Non-pigmented ciliary epithelial cell (primary cell): ENCODE measurements around the gene MTCH2.
"Not testable (repeated sequence)": the region's sequence is repeated elsewhere in the genome, so short reads cannot be mapped to it uniquely, and the experiment has no call there.

ENCODE experiments used
- DNase-seq: peaks from one replicate; pipeline ENCODE4 v3.0.0-alpha.2; 2010; ENCODE audit warnings: low read depth

Gene MTCH2

DNA sequence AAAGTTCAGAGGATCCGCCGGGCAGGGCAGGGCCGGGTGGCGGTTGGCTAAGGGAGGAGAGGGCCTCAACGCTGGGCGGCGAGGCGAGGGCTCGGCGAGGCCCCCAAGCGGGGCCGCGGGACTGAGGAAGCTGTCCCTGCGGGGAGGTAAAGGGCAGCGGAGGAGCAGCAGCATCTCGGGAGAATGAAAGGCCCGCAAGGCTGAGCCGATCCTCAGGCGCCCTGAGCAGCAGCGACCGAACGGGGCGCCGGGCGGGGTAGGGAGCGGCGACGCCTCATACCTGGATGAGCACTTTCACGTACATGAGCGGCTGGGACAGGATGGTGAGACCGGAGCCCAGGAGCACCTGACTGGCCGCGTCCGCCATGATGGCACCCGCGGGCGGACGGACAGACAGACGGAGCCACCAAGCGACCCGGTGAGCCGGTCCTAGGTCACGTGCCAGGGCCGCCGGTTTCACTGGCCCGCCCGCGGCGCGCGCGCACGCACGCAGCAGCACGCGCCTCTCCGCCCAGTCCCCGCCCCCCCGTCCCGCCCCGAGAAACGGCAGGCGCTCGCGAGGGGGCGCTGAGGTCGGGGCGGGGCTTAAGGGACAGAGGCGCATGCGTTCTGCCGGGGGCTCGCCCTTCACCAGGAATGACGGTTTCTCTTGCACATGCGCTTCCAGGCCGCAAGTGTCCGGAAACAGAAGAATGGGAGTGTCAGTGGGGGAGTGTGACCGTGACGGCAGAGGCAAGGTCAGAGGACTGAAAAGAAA, at the start of gene MTCH2:
Gene MTCH2, minus strand, starts transcription at position 461 of the 757 bp plus-strand sequence. Its CDS starts 94 bp downstream, at position 367.
- DNase-seq, result peak; percentile 87

DNA sequence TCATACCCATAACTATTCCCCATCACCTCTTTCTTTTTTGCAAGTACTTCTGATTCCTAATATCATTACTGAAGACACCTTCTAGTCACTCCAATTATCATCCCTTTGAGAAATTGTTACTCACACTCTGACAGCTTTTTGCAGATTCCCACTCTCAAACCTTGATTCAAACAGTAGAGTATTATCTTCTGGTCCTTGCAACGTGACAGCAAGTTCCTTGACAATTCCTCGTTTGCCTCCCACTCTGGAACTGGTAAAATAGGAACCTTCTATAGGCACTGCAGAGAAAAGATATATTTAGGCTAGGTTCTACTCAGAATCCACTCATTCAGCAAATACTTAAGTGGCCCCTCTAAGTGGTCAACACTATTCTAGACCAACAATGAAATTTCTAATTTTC, 49.6 kb upstream of the MTCH2 start:
- no peak for DNase-seq

DNA sequence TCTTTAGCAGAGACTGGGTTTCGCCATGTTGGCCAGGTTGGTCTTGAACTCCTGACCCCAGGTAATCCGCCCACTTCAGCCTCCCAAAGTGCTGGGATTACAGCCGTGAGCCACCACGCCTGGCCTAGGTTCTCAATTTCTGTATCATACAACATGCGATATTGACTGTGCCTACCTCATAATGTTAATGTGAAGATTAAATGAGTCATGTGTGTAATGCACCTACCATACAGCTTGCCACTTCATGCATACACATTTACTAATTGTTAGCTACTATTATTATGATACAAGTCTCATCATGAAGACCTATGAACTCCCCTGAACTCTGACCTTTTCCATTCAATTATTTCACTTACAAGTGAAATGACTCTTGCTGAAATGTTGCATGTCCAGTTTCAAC, 47.1 kb upstream of the MTCH2 start:
- DNase-seq, result no peak

DNA sequence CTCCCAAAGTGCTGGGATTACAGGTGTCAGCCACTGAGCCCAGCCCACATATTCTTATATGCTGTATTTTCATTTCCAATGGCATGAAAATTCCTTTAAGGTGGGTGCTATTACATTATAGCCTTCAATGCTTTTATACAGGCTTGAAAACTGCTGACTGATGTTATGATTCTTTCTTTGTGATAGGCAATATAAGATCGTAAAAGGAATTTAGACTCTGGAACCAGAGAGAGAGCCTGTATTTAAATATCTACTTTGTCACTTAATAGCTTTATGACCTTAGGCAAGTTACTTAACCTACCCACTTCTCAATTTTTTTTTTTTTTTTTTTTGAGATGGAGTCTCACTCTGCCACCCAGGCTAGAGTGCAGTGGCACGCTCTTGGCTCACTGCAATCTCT, 46.6 kb upstream of the MTCH2 start:
- no peak for DNase-seq

DNA sequence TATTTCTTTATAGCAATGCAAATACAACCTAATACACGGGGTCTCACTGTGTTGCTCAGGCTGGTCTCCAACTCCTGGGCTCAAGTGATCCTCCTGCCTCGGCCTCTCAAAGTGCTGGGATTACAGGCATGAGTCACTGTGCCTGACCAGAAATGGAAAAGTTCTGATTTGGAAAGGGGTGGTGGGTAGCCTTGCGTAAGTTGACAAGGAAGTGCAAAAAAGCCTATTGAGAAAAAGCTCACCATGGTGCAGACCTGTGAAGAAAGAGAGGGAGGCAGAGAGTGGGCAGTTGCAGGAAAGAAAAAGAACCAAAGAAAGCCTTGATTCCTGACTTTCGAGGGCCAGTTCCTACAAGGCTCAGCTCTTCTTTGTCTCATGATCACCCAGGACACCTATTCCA, 45.8 kb upstream of the MTCH2 start:
- DNase-seq, result no peak

DNA sequence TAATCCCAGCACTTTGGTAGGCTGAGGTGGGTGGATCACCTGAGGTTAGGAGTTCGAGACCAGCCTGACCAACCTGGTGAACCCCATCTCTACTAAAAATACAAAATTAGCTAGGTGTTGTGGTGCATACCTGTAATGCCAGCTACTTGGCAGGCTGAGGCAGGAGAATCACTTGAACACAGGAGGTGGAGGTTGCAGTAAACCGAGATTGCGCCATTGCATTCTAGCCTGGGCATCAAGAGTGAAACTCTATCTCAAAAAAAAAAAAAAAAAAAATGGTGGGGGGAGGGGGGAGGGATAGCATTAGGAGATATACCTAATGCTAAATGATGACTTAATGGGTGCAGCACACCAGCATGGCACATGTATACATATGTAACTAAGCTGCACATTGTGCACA, 44.3 kb upstream of the MTCH2 start:
- DNase-seq, result not testable (repeated sequence)

DNA sequence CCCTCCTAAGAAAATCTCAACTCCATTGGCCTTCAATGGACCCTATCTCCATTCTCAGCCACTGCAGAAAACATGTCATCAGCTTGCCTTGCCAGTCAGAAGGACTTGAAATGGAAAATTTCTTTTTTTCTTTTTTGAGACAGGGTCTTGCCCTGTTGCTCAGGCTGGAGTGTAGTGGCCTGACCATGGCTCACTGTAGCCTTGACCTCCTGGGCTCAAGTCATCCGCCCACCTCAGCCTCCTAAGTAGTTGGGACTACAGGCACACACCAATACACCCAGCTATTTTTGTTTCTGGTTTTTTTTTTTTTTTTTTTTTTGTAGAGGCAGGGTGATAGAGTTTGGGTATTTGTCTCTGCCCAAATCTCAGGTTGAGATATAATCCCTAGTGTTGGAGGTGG, 43.8 kb upstream of the MTCH2 start:
- no peak for DNase-seq

DNA sequence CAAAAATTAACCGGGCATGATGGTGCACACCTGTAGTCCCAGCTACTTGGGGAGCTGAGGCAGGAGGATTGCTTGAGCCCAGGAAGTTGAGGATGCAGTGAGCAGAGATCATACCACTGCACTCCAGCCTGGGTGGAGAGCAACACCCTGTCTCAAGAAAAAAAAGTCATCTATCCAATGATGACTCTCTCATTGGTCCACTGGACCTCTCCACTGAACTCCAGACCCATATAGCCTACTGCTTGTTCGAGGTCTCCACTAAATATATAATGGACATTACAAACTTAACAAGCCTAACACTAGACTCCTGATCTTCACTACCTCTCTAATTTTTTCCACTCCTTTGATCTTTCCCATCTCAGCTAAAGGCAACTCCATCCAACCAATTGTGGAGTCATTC, 33.5 kb upstream of the MTCH2 start:
- no peak for DNase-seq

DNA sequence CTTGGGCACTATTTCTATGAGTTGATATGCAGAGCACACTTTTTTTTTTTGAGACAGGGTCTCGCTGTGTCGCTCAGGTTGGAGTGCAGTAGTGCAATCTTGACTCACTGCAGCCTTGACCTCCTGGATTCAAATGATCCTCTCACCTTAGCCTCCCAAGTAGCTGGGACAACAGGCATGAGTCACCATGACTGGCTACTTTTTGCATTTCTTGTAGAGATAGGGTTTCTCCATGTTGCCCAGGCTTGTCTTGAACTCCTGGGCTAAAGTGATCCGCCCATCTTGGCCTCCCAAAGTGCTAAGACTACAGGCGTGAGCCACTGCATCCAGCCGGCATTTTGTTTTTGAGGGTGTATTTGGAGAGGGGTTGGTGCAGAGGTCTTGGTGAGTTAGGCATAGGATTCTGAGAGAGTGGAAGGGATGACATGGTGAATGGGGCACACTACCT, 29.9 kb upstream of the MTCH2 start:
- DNase-seq, result no peak

DNA sequence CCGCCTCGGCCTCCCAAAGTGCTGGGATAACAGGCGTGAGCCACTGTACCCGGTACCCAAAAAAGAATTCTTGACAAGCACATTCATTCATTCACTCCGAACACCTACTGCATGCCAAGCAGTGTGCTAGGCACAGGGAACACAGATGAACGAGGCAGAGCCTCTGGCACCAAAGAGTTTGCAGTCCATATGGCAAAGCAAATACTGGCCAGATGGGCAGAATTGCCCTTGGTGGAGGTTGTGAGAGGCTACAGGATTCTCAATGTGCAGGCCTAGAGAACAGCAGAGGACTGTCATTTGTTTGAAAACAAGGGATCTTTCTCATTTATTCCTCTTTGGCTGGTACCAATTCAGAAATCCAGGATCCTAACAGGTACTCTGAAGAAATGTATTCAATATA, 27.5 kb upstream of the MTCH2 start:
- no peak for DNase-seq

DNA sequence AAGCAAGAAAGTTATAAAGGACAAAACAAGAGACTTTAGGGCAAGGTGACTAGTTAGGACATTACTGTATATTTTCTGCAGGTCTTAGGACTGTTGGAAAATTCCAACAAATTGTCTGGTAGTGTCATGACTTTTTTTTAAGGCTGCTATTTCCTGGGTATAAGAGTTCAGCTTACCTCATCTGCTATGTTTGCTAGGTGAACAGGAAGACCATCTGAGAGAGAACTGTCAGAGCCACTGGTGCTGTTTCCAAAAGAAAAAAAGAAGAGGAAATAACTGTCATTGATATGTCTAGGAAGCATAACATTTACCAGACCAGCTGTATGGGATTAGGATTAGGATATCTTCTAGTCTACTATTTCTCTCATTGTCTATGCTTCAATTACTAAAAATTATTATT, 26.3 kb upstream of the MTCH2 start:
- DNase-seq, result no peak

DNA sequence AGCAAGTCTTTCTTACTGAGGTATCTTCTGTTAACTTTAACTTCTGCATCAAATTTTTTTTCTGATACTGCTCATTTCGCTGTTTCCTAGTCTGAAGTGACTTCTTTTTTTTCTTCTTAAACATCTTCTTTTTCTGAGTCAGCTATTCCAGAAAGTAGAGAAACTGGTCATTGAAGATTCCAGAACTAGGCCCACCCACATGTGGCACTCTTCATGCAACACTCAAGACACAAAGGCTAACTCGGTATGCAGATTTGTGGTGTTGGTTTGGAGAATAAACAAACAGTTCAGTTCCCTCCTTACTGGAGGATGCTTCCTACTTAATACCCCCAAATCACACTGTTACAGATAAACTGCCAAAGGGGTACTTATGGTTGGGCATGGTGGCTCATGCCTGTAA, 25.2 kb upstream of the MTCH2 start:
- no peak for DNase-seq

DNA sequence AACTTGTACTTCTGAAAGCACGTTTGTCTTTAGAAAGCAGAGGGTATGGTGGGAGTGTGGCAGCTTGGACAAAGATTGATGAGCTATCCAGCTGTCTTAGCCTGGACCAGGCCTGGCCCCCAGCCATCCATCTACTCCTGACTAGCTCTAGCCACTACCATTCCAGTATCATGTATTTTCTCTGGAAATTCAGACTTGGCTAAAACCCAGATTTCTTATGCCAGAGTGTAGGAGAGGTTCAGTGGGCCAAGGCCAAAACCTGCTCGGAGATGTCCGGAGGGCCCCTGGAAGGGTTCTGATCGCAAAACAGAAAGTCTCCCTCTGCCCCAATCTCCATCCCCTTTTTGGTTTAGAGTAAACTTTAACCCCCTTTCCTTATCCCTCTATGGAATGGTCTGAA, 24.8 kb upstream of the MTCH2 start:
- DNase-seq, result no peak

DNA sequence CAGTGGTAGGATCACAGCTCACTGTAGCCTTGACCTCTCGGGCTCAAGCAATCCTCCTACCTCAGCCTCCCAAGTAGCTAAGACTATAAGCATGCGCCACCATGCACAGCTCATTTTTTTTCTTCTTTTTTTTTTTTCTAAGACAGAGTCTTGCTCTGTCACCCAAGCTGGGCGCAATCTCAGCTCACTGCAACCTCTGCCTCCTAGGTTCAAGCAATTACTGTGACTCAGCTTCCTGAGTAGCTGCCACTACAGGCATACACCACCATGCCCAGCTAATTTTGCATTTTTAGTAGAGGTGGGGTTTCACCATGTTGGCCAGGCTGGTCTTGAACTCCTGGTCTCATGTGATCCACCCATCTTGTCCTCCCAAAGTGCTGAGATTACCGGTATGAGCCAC, 22.6 kb upstream of the MTCH2 start:
- not testable (repeated sequence) for DNase-seq

DNA sequence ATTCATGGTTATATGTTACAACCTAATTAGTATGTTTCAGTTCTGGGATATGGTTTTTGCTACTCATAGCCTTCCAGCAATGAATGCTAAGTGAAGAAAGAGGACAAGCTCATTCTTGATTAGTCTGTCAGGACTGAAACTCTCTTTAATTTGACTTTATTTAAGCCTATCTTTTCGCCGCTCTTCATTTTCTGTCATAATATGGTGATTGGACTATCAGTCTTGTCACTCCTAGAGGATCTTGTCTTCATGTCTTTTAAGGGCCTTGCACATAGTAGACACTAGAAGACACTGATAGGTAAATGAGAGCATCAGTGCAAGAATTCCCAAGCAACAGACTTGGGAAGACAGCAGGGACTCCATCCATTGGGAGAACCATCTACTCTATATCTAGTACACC, 18.9 kb upstream of the MTCH2 start:
- no peak for DNase-seq

DNA sequence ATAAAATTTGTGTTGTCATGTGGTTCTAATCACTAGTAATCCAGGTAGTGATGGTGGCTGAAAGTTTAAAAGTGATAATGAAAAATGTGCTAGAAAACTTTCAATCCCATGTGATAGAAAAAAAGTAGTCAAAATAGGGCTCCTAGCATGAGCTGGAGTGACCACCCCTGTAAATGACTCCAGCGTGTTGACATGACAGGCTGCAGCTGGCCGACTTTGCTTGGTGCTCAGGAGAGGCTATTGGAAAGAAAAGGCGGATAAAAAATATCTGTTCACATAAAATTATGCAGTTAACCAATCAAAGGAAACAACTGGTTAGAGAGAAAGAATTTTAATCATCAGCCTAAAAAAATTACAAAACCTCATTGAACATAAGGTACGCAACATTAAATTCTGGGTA, 16.9 kb upstream of the MTCH2 start:
- no peak for DNase-seq

DNA sequence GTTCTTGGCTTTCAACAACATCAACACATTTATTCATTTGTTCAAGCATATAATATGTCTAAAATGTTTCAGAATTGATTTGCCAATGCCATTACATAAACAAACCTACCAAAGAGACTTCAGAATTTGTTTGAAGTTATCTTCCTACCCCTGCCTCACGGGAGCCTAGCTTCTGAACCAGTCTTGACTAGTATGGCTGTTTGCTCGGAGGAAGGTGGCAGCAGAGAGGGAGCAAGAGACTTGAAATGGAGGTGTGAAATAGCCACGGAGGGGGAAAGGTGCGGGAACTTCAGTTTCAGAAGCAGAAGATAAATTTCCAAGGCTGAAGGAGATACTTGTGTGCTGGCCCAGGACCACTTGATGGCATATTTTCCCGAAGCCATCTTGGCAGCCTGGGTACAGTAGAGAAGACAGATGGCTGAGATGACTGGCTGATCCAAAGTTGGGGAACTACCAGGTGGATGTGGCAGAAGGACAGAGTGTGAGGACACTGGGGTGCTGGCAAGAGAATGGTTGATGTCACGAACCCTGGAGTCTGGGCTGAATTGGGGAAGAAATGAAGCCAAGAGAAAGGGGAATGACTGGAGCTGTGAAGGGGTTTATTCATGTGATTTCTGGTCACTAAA, 14.0 kb upstream of the MTCH2 start:
- no peak for DNase-seq

DNA sequence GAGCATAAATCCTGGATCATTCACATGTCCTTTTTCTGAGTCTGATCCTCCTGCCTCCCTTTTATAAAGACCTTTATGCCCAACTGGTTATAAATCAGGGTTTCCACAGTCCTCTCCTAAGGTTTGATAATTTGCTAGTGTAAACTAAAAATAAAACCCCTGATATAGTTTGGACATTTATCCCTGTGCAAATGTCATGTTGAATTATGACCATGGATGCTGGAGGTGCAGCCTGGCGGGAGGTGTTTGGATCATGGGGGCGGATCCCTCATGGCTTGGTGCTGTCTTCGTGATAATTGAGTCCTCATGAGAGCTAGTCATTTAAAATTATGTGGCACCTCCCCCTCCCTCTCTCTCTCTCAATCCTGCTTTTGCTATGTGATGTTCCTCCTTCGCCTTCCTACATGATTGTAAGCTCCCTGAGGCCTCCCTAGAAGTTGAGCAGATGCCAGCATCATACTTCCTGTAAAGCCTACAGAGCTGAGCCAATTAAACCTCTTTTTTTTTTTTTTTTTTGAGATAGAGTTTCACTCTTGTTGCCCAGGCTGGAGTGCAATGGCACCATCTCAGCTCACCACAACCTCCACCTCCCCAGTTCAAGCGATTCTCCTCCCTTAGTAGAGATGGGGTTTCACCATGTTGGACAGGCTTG, 9.6 kb upstream of the MTCH2 start:
- no peak for DNase-seq

DNA sequence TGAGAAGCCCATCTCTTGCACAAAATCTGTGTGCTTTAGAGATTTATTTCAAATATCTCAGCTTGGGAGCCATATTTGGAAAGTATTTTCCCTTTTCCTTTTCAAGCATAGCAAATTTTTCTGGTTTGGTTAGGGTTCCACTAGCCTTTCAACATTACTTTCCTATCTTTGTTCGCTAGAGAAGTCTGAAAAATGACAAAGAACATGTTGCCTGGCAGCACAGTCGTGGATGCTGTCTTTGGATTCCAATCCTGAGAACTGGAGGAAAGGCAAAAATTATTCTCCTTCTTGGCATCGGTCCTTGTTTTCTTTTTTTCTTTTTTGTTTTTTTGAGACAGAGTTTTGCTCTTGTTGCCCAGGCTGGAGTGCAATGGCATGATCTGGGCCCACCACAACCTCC, 6.9 kb upstream of the MTCH2 start:
- DNase-seq, result no peak

DNA sequence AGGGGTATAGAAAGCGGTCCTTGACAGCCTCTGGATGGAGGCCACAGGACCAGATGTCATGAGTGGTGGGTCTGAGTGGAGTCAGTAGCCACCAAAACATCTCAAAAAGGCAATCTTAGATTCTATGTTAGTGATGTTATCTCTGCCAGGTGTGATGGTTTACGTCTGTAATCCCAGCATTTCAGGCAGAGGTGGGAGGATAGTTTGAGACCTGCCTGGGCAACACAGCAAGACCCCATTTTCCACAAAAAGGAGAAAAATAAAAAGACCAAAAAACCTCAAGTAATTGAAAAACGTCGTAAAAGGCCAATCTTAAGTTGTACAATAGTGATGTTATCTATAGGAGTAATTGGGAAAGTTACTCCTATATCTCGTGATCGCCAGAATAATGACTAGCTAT, 3.7 kb upstream of the MTCH2 start:
- DNase-seq, result no peak

DNA sequence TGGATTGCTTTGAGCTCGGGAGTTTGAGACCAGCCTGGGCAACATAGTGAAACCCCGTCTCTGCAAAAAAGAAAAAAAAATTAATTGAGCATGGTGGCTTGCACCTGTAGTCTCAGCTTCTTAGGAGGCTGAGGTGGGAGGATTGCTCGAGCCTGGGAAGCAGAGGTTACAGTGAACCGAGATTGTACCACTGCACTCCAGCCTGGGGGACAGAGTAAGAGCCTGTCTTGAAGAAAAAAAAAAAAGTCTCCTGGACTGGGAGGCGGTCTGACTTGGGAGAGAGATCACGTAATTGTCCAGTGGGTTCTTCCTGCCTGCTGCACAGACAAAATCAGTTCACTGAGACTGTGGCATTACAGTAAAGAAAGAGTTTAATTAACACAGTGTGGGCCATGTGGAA, 3.1 kb upstream of the MTCH2 start:
- DNase-seq, result no peak

DNA sequence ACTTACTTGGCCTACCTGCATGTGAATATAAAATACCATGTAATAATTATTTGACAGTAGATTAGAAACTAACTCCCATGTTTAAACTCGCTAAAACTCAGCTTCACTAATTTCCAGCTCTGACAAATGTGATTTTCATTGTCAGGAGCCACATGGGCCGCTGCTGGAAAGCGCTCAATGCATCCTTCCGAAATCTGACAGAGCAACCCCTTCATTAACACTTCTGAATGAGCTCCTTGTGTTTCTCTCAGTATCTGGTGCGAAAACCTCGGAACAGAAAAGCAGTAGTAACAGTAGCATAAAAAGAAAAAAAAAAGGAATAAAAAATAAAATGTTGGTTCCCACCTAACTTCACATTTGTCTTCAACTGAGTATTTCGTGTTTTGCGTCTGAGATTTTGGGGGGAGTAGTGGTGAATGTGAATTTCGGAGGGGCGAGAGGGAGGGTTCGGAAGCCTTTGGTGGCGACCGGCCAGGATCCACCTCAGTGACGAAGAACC, 710 bp downstream of the MTCH2 start:
- no peak for DNase-seq

DNA sequence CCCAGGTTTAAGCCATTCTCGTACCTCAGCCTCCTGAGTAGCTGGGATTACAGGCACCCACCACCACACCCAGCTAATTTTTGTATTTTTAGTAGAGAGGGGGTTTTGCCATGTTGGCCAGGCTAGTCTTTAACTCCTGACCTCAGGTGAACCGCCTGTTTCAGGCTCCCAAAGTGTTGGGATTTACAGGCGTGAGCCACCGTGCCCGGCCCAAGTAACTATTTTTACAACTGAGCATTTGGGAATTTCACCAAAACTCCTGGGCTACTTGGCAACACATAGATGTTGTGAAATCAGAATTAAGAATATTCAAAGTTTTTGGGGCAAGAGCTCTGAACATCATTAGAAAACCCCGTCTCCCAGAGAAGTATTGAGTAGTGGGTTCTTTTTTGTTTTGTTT, 1.9 kb downstream of the MTCH2 start:
- not testable (repeated sequence) for DNase-seq
